ENCODE measurements around the gene ZP1. TPM values are rescaled to one million over a fixed set of nuclear protein-coding genes. Genes with fewer than 3 reads are reported as not detected.
A peak's percentile ranks its signal among the peaks of the same experiment; 100 is the strongest.

Gene ZP1
- total RNA-seq, 2 experiments from 2014 or later = not detected

DNA sequence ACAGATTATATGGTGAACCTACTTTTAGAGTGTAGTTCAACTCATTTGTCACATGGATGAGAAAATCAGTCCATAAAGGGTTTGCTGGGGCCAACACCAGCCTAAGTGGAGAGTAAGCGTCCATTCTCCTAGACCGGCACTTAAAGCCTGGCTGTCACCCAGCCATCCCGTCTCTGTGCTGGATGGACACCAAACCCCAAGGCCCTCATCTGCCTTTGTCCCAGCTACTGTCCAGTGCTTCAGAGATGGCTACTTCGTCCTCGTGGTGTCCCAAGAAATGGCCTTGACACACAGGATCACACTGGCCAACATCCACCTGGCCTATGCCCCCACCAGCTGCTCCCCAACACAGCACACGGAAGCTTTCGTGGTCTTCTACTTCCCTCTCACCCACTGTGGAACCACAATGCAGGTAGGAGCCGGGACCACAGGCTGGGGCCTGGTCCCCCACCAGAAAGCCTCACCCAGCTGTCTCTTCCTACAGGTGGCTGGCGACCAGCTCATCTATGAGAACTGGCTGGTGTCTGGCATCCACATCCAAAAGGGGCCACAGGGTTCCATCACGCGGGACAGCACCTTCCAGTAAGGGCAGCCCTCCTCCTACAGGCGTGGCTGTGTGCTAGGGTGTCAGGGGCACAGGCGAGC is 3.5 kb downstream of the ZP1 start:
- DNase-seq = peak; percentile 28
- ChIA-PET POLR2A (interaction anchor here (0.7 to 1.5 kb wide), 5 partner anchors 10 to 445 kb away, joined by 3 to 6 read pairs (median 4); no protein-coding TSS in a partner anchor), CTCF (interaction anchor here (0.7 to 7.1 kb wide), 5 partner anchors 10 to 95 kb away, joined by 3 to 37 read pairs (median 3); partner anchors contain the start of gene PRPF19)
- H3K4me1 Mint-ChIP-seq (ENCODE audit: low read depth) = peaks cover 33% of the 10 kb centered on the region
- H3K36me3 Mint-ChIP-seq (ENCODE audit: low read depth) = no peaks in the 10 kb centered on the region
- TF ChIP-seq, protein P1, sequence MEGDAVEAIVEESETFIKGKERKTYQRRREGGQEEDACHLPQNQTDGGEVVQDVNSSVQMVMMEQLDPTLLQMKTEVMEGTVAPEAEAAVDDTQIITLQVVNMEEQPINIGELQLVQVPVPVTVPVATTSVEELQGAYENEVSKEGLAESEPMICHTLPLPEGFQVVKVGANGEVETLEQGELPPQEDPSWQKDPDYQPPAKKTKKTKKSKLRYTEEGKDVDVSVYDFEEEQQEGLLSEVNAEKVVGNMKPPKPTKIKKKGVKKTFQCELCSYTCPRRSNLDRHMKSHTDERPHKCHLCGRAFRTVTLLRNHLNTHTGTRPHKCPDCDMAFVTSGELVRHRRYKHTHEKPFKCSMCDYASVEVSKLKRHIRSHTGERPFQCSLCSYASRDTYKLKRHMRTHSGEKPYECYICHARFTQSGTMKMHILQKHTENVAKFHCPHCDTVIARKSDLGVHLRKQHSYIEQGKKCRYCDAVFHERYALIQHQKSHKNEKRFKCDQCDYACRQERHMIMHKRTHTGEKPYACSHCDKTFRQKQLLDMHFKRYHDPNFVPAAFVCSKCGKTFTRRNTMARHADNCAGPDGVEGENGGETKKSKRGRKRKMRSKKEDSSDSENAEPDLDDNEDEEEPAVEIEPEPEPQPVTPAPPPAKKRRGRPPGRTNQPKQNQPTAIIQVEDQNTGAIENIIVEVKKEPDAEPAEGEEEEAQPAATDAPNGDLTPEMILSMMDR (IDR thresholded peaks at IDR 0.05) = no peak
- H3K27ac Mint-ChIP-seq = no peak overlapping the region
- no peak overlapping the region for H3K4me3 Mint-ChIP-seq
- intact Hi-C loops (cut with micrococcal nuclease) = no loop called here
- H3K9me3 Mint-ChIP-seq = no peaks in the 10 kb centered on the region
- H3K27me3 Mint-ChIP-seq = no peaks in the 10 kb centered on the region
- ATAC-seq = peak; percentile 31

DNA sequence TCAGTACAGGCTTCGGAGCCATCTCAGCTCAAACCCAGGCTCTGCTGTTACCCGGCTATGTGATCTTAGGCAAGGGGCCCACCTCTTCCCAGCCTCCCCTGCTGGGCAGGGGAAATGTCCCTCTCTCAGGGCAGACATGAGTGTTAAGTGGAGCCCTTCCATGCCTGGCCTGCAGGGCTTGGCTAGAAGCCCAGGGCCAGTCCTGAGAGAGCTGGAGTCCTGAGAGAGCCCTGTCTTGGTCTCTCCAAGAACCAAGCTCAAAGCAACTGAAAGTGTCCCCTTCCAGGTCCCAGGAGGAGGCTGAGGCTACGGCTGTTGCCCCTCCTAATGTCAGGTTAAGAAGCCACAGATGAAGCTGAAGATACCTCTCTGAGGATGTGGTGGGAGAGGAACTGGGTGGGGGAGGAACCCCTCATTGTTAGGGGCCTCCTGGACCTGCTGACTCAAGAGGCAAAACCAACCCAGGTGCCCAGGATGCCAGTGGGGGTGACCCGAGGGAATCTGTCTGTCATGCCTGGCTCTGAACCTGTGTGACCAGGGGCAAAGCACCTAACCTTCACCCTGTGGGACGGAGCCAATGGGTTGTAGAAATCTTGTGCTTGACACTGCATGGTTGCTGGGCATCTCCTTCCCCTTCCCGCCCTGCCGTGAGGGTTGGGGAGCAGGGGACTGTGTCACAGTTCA is 4.2 kb downstream of the ZP1 start:
- ATAC-seq = peak; percentile 75
- ChIA-PET CTCF (interaction anchor here (0.7 to 7.1 kb wide), 6 partner anchors 11 to 96 kb away, joined by 3 to 37 read pairs (median 4); partner anchors contain the start of gene PRPF19), POLR2A (interaction anchor here (0.8 to 1.5 kb wide), 5 partner anchors 11 to 34 kb away, joined by 3 to 7 read pairs (median 6); partner anchors contain the start of gene PRPF19)
- peaks cover 33% of the 10 kb centered on the region for H3K4me1 Mint-ChIP-seq (ENCODE audit: low read depth)
- H3K9me3 Mint-ChIP-seq = no peaks in the 10 kb centered on the region
- no peaks in the 10 kb centered on the region for H3K36me3 Mint-ChIP-seq (ENCODE audit: low read depth)
- TF ChIP-seq, protein P1 (IDR thresholded peaks at IDR 0.05) = no peak
- no peak overlapping the region for H3K4me3 Mint-ChIP-seq
- H3K27ac Mint-ChIP-seq = no peak overlapping the region
- DNase-seq = peak; percentile 52
- no peaks in the 10 kb centered on the region for H3K27me3 Mint-ChIP-seq
- intact Hi-C loops (cut with micrococcal nuclease) = no loop called here

DNA sequence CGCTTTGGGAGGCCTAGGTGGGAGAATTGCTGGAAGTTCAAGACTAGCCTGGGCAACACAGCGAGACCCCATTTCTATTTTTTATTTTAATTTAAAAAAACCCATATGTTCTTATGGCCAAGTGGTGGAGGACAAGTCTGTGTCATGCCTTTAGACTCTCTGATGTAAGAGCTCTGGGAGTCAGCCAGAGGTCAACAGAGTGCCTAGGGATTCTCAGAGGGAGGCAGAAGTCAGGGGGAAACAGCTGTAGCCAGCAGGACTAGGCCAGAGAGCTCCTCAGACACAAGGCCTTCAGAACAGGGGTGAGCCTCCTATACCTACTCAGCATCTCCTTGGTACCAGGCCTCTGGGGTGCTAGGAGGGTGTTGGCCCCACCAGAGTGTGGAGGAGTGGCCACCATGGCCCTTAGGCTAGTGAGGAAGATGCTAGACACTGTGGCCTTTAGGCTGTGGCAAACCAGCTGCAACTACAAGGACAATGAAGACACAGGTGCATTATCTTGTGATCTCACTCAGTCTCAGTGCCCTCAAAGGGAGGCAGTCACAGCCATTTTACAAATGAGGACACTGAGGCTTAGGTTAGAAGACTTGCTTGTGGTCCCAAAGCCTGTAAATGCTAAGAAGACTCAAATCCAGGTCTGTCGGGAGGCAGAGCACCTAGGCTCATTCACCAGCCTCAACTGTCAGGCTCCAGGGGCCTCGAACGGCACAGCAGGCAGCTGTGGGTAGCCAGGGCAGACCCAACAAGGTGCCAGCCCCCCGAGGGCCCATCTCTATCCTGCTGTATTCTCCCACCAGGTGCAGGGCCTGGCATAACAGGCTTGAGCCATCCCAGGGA is 5.0 kb downstream of the ZP1 start:
- POLR2A ChIA-PET = interaction anchor here (1.0 to 1.5 kb wide), 4 partner anchors 9 to 33 kb away, joined by 3 to 7 read pairs (median 5); partner anchors contain the start of gene PRPF19
- H3K27ac Mint-ChIP-seq = no peak overlapping the region

DNA sequence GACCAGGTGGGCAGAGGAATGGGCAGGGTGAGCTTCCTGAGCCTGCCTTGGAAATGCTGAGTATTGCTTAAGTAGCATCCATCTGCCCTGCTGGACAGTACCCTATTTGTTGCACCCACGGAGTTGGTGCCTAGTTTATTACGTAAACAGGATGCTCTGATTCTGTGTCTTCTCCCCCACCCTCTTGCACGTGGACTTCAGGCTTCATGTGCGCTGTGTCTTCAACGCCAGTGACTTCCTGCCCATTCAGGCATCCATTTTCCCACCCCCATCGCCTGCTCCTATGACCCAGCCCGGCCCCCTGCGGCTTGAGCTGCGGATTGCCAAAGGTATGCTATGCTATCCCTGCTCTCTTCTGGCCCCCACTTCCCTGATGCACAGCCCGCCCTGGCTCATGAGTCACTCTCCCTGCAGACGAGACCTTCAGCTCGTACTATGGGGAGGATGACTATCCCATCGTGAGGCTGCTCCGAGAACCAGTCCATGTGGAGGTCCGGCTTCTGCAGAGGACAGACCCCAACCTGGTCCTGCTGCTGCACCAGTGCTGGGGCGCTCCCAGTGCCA is 5.7 kb downstream of the ZP1 start:
- DNase-seq = no peak
- peaks cover 33% of the 10 kb centered on the region for H3K4me1 Mint-ChIP-seq (ENCODE audit: low read depth)
- POLR2A ChIA-PET = interaction anchor here (1.1 kb wide), 1 partner anchor 9 kb away, joined by 3 read pairs; no protein-coding TSS in a partner anchor

More for the DNA sequence above, 5.0 kb downstream of the ZP1 start:
- H3K36me3 Mint-ChIP-seq (ENCODE audit: low read depth) = no peaks in the 10 kb centered on the region
- no peak for ATAC-seq
- intact Hi-C loops (cut with micrococcal nuclease) = no loop called here
- H3K27me3 Mint-ChIP-seq = no peaks in the 10 kb centered on the region
- TF ChIP-seq, protein P1 (IDR thresholded peaks at IDR 0.05) = no peak
- H3K9me3 Mint-ChIP-seq = no peaks in the 10 kb centered on the region
- DNase-seq = no peak
- H3K4me3 Mint-ChIP-seq = no peak overlapping the region
- CTCF ChIA-PET = interaction anchor here (1.1 to 7.1 kb wide), 3 partner anchors 15 to 97 kb away, joined by 3 to 37 read pairs (median 6); no protein-coding TSS in a partner anchor
- H3K4me1 Mint-ChIP-seq (ENCODE audit: low read depth) = peaks cover 33% of the 10 kb centered on the region

More for the DNA sequence above, 5.7 kb downstream of the ZP1 start:
- Mint-ChIP-seq H3K27me3 (no peaks in the 10 kb centered on the region), H3K27ac (no peak overlapping the region), H3K36me3 (ENCODE audit: low read depth) (no peaks in the 10 kb centered on the region), H3K9me3 (no peaks in the 10 kb centered on the region), H3K4me3 (no peak overlapping the region)
- ATAC-seq = no peak
- intact Hi-C loops (cut with micrococcal nuclease) = no loop called here
- TF ChIP-seq, protein P1 (IDR thresholded peaks at IDR 0.05) = no peak
- CTCF ChIA-PET = interaction anchor here (7.1 kb wide), 1 partner anchor 42 kb away, joined by 37 read pairs; no protein-coding TSS in a partner anchor

Data from activated CD8-positive, alpha-beta T cell treated with anti-CD3 and anti-CD28 coated beads for 36 hours (primary cell).